Body of pancreas (tissue), 4 donors: ENCODE results near the gene YIPF5. TPM values are rescaled to one million over a fixed set of nuclear protein-coding genes. Genes with fewer than 3 reads are reported as not detected.
A peak's percentile ranks its signal among the peaks of the same experiment; 100 is the strongest.

Experiments used
- ATAC-seq: fragments of 150-250 bp; one replicate; pipeline ENCODE4 v1.9.1; 2016
- DNase-seq, 4 donors: peaks; one replicate each; pipeline ENCODE4 v3.0.0-alpha.2; 2019
- H3K27ac ChIP-seq, 4 donors: fragments of 200-600 bp; sonication (generic); 1 replicate in 3 of 4; 2 replicates in 1 of 4; pipeline versions ENCODE4 v1.5.1 to v1.6.1; 2016 to 2019; ENCODE audit warnings: mild to moderate bottlenecking in 1 of 4, mixed read lengths in 1 of 4, moderate library complexity in 1 of 4
- H3K27me3 ChIP-seq, 2 donors: fragments of 200-600 bp; sonication (generic); one replicate each; pipeline ENCODE4 v1.6.0; 2016; ENCODE audit warnings: mild to moderate bottlenecking in 1 of 2
- H3K36me3 ChIP-seq, 2 donors: fragments of 200-600 bp; sonication (generic); replicated peaks in 1 of 2; 2 replicates each; pipeline ENCODE4 v1.5.1; 2016; ENCODE audit warnings: low read depth in 2 of 2; ENCODE audit not compliant: insufficient read depth in 1 of 2
- H3K4me1 ChIP-seq: fragments of 200-600 bp; sonication (generic); one replicate; pipeline ENCODE4 v1.6.0; 2016
- H3K4me3 ChIP-seq, 2 donors: fragments of 200-600 bp; sonication (generic); 1 replicate in 1 of 2; 2 replicates in 1 of 2; pipeline ENCODE4 v1.5.1; 2016 to 2019
- H3K9me3 ChIP-seq, 3 donors: fragments of 200-600 bp; sonication (generic); 1 replicate in 2 of 3; 2 replicates in 1 of 3; pipeline ENCODE4 v1.5.1; 2016
- CTCF ChIP-seq, 7 experiments: fragments of 450-650 bp in 4 of 7; fragments of 200-600 bp in 3 of 7; sonication (generic) in 3 of 7; IDR thresholded peaks; one replicate each; pipeline ENCODE4 v1.5.1; 2016 to 2019; ENCODE audit warnings: antibody characterized with exemption in 7 of 7
- POLR2A ChIP-seq, 3 donors: fragments of 450-650 bp; IDR thresholded peaks; one replicate each; pipeline ENCODE4 v1.6.1; 2016; ENCODE audit warnings: antibody characterized with exemption in 3 of 3, mild to moderate bottlenecking in 2 of 3
- WGBS, 2 donors: methylation state at CpG; one replicate each; pipeline ENCODE4 v1.1.5; 2017; 5-methylcytosine and 5-hydroxymethylcytosine counted together
- intact Hi-C: fragments of 100-400 bp; cut with DNase I; formaldehyde crosslinking; loops from one replicate; pipeline ENCODE4 v1.15.1; 2023
- total RNA-seq, 2 donors: library from RNA; depleted of rRNA; stranded (reverse); fragments of >200 nt; gene quantifications; one replicate each; pipeline ENCODE4 v1.1.0, GENCODE V29; 2016

Gene YIPF5
- total RNA-seq, 2 donors from 2014 or later = 18.9 to 20.4 TPM

GRCh38 chr5:144177548-144177947 lies 7.1 kb upstream of the YIPF5 start:
- DNase-seq (no peak), ATAC-seq (no peak)
- H3K9me3 ChIP-seq = no peaks in the 10 kb centered on the region
- H3K4me1 ChIP-seq = no peaks in the 10 kb centered on the region
- no peak for TF ChIP-seq CTCF (IDR thresholded peaks at IDR 0.05)
- no peak for TF ChIP-seq POLR2A (IDR thresholded peaks at IDR 0.05)
- intact Hi-C loops = no loop called here
- no peak overlapping the region for H3K27ac ChIP-seq
- no peaks in the 10 kb centered on the region for H3K27me3 ChIP-seq
- no peak overlapping the region for H3K4me3 ChIP-seq
- WGBS, 2 donors = 76 to 80% methylated on average over 3 of the region's 3 CpGs
- no peaks in the 10 kb centered on the region for H3K36me3 ChIP-seq

- 46 to 48% methylated on average over 3 of the region's 3 CpGs for WGBS, 2 donors
- Histone ChIP-seq H3K27me3 (no peaks in the 10 kb centered on the region), H3K4me1 (peaks cover 15% of the 10 kb centered on the region), H3K4me3 (no peak overlapping the region), H3K36me3 (no peaks in the 10 kb centered on the region), H3K9me3 (no peaks in the 10 kb centered on the region), H3K27ac (no peak overlapping the region)
- intact Hi-C loops = no loop called here
- TF ChIP-seq CTCF (IDR thresholded peaks at IDR 0.05) (no peak), POLR2A (IDR thresholded peaks at IDR 0.05) (no peak)
- no peak for ATAC-seq
- DNase-seq = no peak
These were observed 3.3 kb upstream of the YIPF5 start for GRCh38 chr5:144173766-144174165.

GRCh38 chr5:144169904-144170275 lies 569 bp downstream of the YIPF5 start:
- peaks cover 37% of the 10 kb centered on the region for H3K4me1 ChIP-seq
- H3K36me3 ChIP-seq = peaks cover 0 to 4% of the 10 kb centered on the region in 2 donors
- H3K9me3 ChIP-seq = no peaks in the 10 kb centered on the region
- 0 to 1% methylated on average over 12 of the region's 12 CpGs for WGBS, 2 donors
- DNase-seq (no peak), ATAC-seq (no peak)
- TF ChIP-seq CTCF (IDR thresholded peaks at IDR 0.05) (no peak), POLR2A (IDR thresholded peaks at IDR 0.05) (no peak)
- intact Hi-C loops = no loop called here
- H3K27ac ChIP-seq = peak overlapping the region; percentile 43 to 85 (median 82)
- no peaks in the 10 kb centered on the region for H3K27me3 ChIP-seq
- H3K4me3 ChIP-seq = peak overlapping the region; percentile 69 to 96

GRCh38 chr5:144167998-144168397 lies 2.5 kb downstream of the YIPF5 start:
- Histone ChIP-seq H3K36me3 (peaks cover 11 to 17% of the 10 kb centered on the region in 2 donors), H3K4me1 (peaks cover 37% of the 10 kb centered on the region), H3K27ac (no peak overlapping the region), H3K9me3 (no peaks in the 10 kb centered on the region), H3K4me3 (no peak overlapping the region), H3K27me3 (no peaks in the 10 kb centered on the region)
- WGBS, 2 donors = 29 to 45% methylated on average over 3 of the region's 3 CpGs
- no peak for ATAC-seq
- TF ChIP-seq CTCF (IDR thresholded peaks at IDR 0.05) (no peak), POLR2A (IDR thresholded peaks at IDR 0.05) (no peak)
- no peak for DNase-seq
- intact Hi-C loops = no loop called here

- Histone ChIP-seq H3K36me3 (peaks cover 11 to 28% of the 10 kb centered on the region in 2 donors), H3K27ac (no peak overlapping the region), H3K4me1 (peaks cover 37% of the 10 kb centered on the region), H3K9me3 (no peaks in the 10 kb centered on the region), H3K4me3 (no peak overlapping the region), H3K27me3 (no peaks in the 10 kb centered on the region)
- 64 to 81% methylated on average over 1 of the region's 1 CpG for WGBS, 2 donors
- intact Hi-C loops = no loop called here
- TF ChIP-seq POLR2A (IDR thresholded peaks at IDR 0.05) (no peak), CTCF (IDR thresholded peaks at IDR 0.05) (no peak)
- ATAC-seq (no peak), DNase-seq (no peak)
These were observed 3.8 kb downstream of the YIPF5 start for GRCh38 chr5:144166696-144167095.
